HepG2 (cell line): ENCODE measurements around the gene FDXR. TPM values are rescaled to one million over a fixed set of nuclear protein-coding genes. Genes with fewer than 3 reads are reported as not detected.

ENCODE experiments used
- ETV6 ChIP-seq: sonication (generic); formaldehyde crosslinking; conservative IDR thresholded peaks from 2 replicates; pipeline ENCODE4 v1.4.0; 2020; ENCODE audit warnings: missing genetic modification reagents
- MTA1 ChIP-seq: sonication (generic); formaldehyde crosslinking; IDR thresholded peaks from 2 replicates; pipeline ENCODE4 v1.4.0; 2020; ENCODE audit warnings: missing genetic modification reagents, mild to moderate bottlenecking, borderline replicate concordance
- NCOA2 ChIP-seq: sonication (generic); formaldehyde crosslinking; IDR thresholded peaks from 2 replicates; pipeline ENCODE4 v1.8.0; 2022; ENCODE audit warnings: inconsistent platforms
- NFIB ChIP-seq: sonication (generic); formaldehyde crosslinking; IDR thresholded peaks from 2 replicates; pipeline ENCODE4 v1.9.0; 2021; ENCODE audit warnings: missing genetic modification reagents, mild to moderate bottlenecking, borderline replicate concordance
- POLR2A ChIP-seq, 2 experiments: IDR thresholded peaks; 2 replicates each; pipeline ENCODE4 v1.6.1; 2011; ENCODE audit warnings: low read depth in 2 of 2, low read length in 2 of 2, mild to moderate bottlenecking in 1 of 2, moderate library complexity in 1 of 2; ENCODE audit not compliant: insufficient read depth in 1 of 2
- ZNF20 ChIP-seq: sonication (generic); formaldehyde crosslinking; IDR thresholded peaks from 2 replicates; pipeline ENCODE4 v1.4.0; 2020; ENCODE audit warnings: mild to moderate bottlenecking, moderate library complexity, missing genetic modification reagents
- ZNF33B ChIP-seq: sonication (generic); formaldehyde crosslinking; IDR thresholded peaks from 2 replicates; pipeline ENCODE4 v1.5.1; 2020; ENCODE audit warnings: mild to moderate bottlenecking, missing genetic modification reagents
- ZNF451 ChIP-seq: sonication (generic); formaldehyde crosslinking; IDR thresholded peaks from 2 replicates; pipeline ENCODE4 v1.5.0; 2020; ENCODE audit warnings: mild to moderate bottlenecking, missing genetic modification reagents
- ZNF484 ChIP-seq: sonication (generic); formaldehyde crosslinking; IDR thresholded peaks from 2 replicates; pipeline ENCODE4 v1.5.1; 2020; ENCODE audit warnings: mild to moderate bottlenecking, low read depth, missing genetic modification reagents, borderline replicate concordance
- ZNF510 ChIP-seq: sonication (generic); formaldehyde crosslinking; IDR thresholded peaks from 2 replicates; pipeline ENCODE4 v1.4.0; 2020; ENCODE audit warnings: low read depth, mild to moderate bottlenecking, missing genetic modification reagents
- ZNF549 ChIP-seq: sonication (generic); formaldehyde crosslinking; IDR thresholded peaks from 2 replicates; pipeline ENCODE4 v1.5.0; 2020; ENCODE audit warnings: missing genetic modification reagents
- ZSCAN30 ChIP-seq: sonication (generic); formaldehyde crosslinking; IDR thresholded peaks from 2 replicates; pipeline ENCODE4 v1.5.0; 2020; ENCODE audit warnings: mild to moderate bottlenecking, missing genetic modification reagents
- polyA plus RNA-seq, 8 experiments: library from polyadenylated mRNA; depleted of rRNA in 3 of 8; stranded (reverse) in 7 of 8; unstranded in 1 of 8; fragments of >200 nt; fragmentation: Illumina TruSeq in 4 of 8; extraction: Trizol in 4 of 8; gene quantifications; 2 replicates each; pipeline versions ENCODE4 v1.2.1 to v1.2.3, GENCODE V29; 2011 to 2016; ENCODE audit warnings: low read depth in 4 of 8, missing spikeins in 1 of 8, mixed read lengths in 1 of 8; ENCODE audit not compliant: insufficient read depth in 1 of 8
- total RNA-seq, 5 experiments: library from RNA; depleted of rRNA; stranded (reverse); fragments of >200 nt; fragmentation: Illumina TruSeq; extraction: Trizol; gene quantifications; 2 replicates each; pipeline ENCODE4 v1.2.3, GENCODE V29; 2016; ENCODE audit warnings: low read depth in 1 of 5
- TF ChIP-seq, protein P1 (sequence below): sonication (generic); formaldehyde crosslinking; IDR thresholded peaks from 2 replicates; pipeline ENCODE4 v1.5.1; 2020; ENCODE audit warnings: mild to moderate bottlenecking, missing genetic modification reagents, moderate library complexity
- TF ChIP-seq, protein P2 (sequence below): IDR thresholded peaks from 2 replicates; pipeline ENCODE4 v1.6.1; 2016; ENCODE audit warnings: low read depth
- TF ChIP-seq, protein P3 (sequence below): fragments of 450-650 bp; IDR thresholded peaks from 2 replicates; pipeline ENCODE4 v1.6.1; 2017; ENCODE audit warnings: mild to moderate bottlenecking
- TF ChIP-seq, protein P4 (sequence below): sonication (generic); formaldehyde crosslinking; IDR thresholded peaks from 2 replicates; pipeline ENCODE4 v1.4.0; 2020; ENCODE audit warnings: missing genetic modification reagents
- TF ChIP-seq, protein P5 (sequence below): sonication (generic); formaldehyde crosslinking; conservative IDR thresholded peaks from 2 replicates; pipeline ENCODE4 v1.4.0; 2020; ENCODE audit warnings: missing genetic modification reagents

The FDXR gene
- total and polyA plus RNA-seq, 2 of the 13 experiments (the other 11 are each of a cell fraction or from before 2014, with no cell fraction given), result 23.4 to 116 TPM

DNA sequence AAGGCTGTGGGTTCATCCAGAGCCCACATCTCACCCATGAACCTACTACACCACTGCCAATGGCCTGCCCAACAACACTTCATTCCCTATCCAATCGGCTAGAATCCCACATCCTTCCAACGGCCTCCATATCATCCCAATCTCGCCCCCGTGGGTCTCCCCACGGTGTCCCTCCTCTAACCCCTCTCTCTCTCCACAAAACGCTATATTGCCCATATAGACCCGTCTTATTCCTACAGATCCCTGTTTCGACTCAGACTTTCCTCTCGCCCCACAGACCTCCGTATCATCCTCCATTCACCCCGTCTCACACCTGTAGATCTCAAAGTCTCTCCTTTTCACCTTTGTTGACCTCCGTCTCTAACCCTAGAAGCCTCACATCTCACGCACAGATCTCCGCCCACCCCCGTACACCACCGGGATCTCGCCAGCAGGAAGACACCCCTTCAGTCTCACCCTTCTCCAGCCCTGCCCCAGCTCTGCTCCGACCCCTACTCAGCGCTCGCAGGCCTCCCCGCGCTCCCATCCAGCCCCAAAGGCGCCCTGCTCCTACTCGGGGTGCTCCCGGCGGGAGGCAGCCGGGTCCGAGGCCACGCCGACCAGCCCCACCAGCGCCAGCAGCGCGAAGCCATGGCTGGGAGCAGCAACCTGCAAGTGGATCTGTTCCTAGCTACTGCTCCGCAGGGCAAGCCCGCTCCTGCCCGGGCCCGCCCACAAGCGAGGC is at the start of gene FDXR (continued):
- no peak for TF ChIP-seq NFIB (CRISPR knock-in tag)
- TF ChIP-seq, protein P1, sequence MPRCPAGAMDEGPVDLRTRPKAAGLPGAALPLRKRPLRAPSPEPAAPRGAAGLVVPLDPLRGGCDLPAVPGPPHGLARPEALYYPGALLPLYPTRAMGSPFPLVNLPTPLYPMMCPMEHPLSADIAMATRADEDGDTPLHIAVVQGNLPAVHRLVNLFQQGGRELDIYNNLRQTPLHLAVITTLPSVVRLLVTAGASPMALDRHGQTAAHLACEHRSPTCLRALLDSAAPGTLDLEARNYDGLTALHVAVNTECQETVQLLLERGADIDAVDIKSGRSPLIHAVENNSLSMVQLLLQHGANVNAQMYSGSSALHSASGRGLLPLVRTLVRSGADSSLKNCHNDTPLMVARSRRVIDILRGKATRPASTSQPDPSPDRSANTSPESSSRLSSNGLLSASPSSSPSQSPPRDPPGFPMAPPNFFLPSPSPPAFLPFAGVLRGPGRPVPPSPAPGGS, result peak; percentile 72; the same call in 1 of the 2 replicates
- TF ChIP-seq NCOA2 (CRISPR knock-in tag), result peak; percentile 48
- TF ChIP-seq ZSCAN30 (CRISPR knock-in tag), result peak; percentile 88; the same call in 1 of the 2 replicates
- TF ChIP-seq, protein P2, sequence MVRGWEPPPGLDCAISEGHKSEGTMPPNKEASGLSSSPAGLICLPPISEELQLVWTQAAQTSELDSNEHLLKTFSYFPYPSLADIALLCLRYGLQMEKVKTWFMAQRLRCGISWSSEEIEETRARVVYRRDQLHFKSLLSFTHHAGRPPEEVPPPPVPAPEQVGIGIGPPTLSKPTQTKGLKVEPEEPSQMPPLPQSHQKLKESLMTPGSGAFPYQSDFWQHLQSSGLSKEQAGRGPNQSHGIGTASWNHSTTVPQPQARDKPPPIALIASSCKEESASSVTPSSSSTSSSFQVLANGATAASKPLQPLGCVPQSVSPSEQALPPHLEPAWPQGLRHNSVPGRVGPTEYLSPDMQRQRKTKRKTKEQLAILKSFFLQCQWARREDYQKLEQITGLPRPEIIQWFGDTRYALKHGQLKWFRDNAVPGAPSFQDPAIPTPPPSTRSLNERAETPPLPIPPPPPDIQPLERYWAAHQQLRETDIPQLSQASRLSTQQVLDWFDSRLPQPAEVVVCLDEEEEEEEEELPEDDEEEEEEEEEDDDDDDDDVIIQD (CRISPR knock-in tag), result no peak; the same call in 1 of the 2 replicates
- TF ChIP-seq ETV6 (CRISPR knock-in tag), result peak; percentile 73; the same call in 1 of the 2 replicates
- no peak for TF ChIP-seq ZNF484 (CRISPR knock-in tag)
- no peak for TF ChIP-seq ZNF549 (CRISPR knock-in tag)
- peak; percentile 67; the same call in 1 of the 2 replicates for TF ChIP-seq MTA1 (CRISPR knock-in tag)
- TF ChIP-seq, protein P3, sequence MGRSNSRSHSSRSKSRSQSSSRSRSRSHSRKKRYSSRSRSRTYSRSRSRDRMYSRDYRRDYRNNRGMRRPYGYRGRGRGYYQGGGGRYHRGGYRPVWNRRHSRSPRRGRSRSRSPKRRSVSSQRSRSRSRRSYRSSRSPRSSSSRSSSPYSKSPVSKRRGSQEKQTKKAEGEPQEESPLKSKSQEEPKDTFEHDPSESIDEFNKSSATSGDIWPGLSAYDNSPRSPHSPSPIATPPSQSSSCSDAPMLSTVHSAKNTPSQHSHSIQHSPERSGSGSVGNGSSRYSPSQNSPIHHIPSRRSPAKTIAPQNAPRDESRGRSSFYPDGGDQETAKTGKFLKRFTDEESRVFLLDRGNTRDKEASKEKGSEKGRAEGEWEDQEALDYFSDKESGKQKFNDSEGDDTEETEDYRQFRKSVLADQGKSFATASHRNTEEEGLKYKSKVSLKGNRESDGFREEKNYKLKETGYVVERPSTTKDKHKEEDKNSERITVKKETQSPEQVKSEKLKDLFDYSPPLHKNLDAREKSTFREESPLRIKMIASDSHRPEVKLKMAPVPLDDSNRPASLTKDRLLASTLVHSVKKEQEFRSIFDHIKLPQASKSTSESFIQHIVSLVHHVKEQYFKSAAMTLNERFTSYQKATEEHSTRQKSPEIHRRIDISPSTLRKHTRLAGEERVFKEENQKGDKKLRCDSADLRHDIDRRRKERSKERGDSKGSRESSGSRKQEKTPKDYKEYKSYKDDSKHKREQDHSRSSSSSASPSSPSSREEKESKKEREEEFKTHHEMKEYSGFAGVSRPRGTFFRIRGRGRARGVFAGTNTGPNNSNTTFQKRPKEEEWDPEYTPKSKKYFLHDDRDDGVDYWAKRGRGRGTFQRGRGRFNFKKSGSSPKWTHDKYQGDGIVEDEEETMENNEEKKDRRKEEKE, result no peak
- TF ChIP-seq POLR2A (IDR thresholded peaks at IDR 0.05; ENCODE audit: insufficient read depth in 1 of 2, low read depth in 2 of 2, low read length in 2 of 2), result peak; percentile 83 to 100
- TF ChIP-seq, protein P4, sequence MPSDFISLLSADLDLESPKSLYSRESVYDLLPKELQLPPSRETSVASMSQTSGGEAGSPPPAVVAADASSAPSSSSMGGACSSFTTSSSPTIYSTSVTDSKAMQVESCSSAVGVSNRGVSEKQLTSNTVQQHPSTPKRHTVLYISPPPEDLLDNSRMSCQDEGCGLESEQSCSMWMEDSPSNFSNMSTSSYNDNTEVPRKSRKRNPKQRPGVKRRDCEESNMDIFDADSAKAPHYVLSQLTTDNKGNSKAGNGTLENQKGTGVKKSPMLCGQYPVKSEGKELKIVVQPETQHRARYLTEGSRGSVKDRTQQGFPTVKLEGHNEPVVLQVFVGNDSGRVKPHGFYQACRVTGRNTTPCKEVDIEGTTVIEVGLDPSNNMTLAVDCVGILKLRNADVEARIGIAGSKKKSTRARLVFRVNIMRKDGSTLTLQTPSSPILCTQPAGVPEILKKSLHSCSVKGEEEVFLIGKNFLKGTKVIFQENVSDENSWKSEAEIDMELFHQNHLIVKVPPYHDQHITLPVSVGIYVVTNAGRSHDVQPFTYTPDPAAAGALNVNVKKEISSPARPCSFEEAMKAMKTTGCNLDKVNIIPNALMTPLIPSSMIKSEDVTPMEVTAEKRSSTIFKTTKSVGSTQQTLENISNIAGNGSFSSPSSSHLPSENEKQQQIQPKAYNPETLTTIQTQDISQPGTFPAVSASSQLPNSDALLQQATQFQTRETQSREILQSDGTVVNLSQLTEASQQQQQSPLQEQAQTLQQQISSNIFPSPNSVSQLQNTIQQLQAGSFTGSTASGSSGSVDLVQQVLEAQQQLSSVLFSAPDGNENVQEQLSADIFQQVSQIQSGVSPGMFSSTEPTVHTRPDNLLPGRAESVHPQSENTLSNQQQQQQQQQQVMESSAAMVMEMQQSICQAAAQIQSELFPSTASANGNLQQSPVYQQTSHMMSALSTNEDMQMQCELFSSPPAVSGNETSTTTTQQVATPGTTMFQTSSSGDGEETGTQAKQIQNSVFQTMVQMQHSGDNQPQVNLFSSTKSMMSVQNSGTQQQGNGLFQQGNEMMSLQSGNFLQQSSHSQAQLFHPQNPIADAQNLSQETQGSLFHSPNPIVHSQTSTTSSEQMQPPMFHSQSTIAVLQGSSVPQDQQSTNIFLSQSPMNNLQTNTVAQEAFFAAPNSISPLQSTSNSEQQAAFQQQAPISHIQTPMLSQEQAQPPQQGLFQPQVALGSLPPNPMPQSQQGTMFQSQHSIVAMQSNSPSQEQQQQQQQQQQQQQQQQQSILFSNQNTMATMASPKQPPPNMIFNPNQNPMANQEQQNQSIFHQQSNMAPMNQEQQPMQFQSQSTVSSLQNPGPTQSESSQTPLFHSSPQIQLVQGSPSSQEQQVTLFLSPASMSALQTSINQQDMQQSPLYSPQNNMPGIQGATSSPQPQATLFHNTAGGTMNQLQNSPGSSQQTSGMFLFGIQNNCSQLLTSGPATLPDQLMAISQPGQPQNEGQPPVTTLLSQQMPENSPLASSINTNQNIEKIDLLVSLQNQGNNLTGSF (CRISPR knock-in tag), result peak; percentile 85
- TF ChIP-seq, protein P5, sequence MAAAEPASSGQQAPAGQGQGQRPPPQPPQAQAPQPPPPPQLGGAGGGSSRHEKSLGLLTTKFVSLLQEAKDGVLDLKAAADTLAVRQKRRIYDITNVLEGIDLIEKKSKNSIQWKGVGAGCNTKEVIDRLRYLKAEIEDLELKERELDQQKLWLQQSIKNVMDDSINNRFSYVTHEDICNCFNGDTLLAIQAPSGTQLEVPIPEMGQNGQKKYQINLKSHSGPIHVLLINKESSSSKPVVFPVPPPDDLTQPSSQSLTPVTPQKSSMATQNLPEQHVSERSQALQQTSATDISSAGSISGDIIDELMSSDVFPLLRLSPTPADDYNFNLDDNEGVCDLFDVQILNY, result 0 out of 2 replicates have a peak, but pooled peaks have one; percentile 45
- no peak for TF ChIP-seq ZNF20 (CRISPR knock-in tag)
- TF ChIP-seq ZNF33B (CRISPR knock-in tag), result peak; percentile 84; the same call in 1 of the 2 replicates
- 0 out of 2 replicates have a peak, but pooled peaks have one; percentile 66 for TF ChIP-seq ZNF510 (CRISPR knock-in tag)
- TF ChIP-seq ZNF451 (CRISPR knock-in tag), result 0 out of 2 replicates have a peak, but pooled peaks have one; percentile 24
